Prostate gland (tissue), 2 donors: Measurements from ENCODE around the gene NKD2. TPM values are rescaled to one million over a fixed set of nuclear protein-coding genes. Genes with fewer than 3 reads are reported as not detected.

ENCODE experiments used
- DNase-seq: peaks from one replicate; pipeline ENCODE4 v3.0.0-alpha.2; 2019; ENCODE audit warnings: low spot score
- H3K27ac ChIP-seq, 2 donors: fragments of 200-600 bp; sonication (generic); 2 replicates each; pipeline ENCODE4 v1.5.1; 2017 to 2019
- H3K27me3 ChIP-seq: fragments of 200-600 bp; sonication (generic); replicated peaks from 2 replicates; pipeline ENCODE4 v1.5.1; 2019; ENCODE audit not compliant: insufficient read depth
- H3K36me3 ChIP-seq, 2 donors: fragments of 200-600 bp; sonication (generic); 1 replicate in 1 of 2; 2 replicates in 1 of 2; pipeline versions ENCODE4 v1.5.1 to v1.8.1; 2017 to 2019
- H3K4me1 ChIP-seq: fragments of 200-600 bp; sonication (generic); replicated peaks from 2 replicates; pipeline ENCODE4 v1.5.1; 2019
- H3K4me3 ChIP-seq, 2 donors: fragments of 200-600 bp; sonication (generic); 2 replicates each; pipeline ENCODE4 v1.5.1; 2017 to 2019
- H3K9me3 ChIP-seq: fragments of 200-600 bp; sonication (generic); 2 replicates; pipeline ENCODE4 v1.5.1; 2017
- CTCF ChIP-seq, 4 experiments: fragments of 200-600 bp in 2 of 4; fragments of 450-650 bp in 2 of 4; sonication (generic) in 2 of 4; IDR thresholded peaks; 1 replicate in 3 of 4; 2 replicates in 1 of 4; pipeline ENCODE4 v1.5.1; 2016 to 2019; ENCODE audit warnings: antibody characterized with exemption in 4 of 4, mild to moderate bottlenecking in 2 of 4, moderate library complexity in 2 of 4
- POLR2A ChIP-seq: fragments of 450-650 bp; IDR thresholded peaks from one replicate; pipeline ENCODE4 v1.6.1; 2016; ENCODE audit warnings: antibody characterized with exemption, mild to moderate bottlenecking
- POLR2AphosphoS5 ChIP-seq: sonication (generic); formaldehyde crosslinking; IDR thresholded peaks from one replicate; pipeline ENCODE4 v1.6.1; 2017; ENCODE audit warnings: antibody characterized with exemption
- WGBS: methylation state at CpG from one replicate; pipeline ENCODE4 v1.1.5; 2018; 5-methylcytosine and 5-hydroxymethylcytosine counted together
- intact Hi-C: fragments of 100-400 bp; cut with DNase I; formaldehyde crosslinking; loops from one replicate; pipeline ENCODE4 v1.14.2; 2022
- total RNA-seq, 2 donors: library from RNA; depleted of rRNA; stranded (reverse); fragments of >200 nt; gene quantifications; one replicate each; pipeline ENCODE4 v1.1.0, GENCODE V29; 2016

The NKD2 gene
- total RNA-seq, 2 donors from 2014 or later: 2.9 to 22.1 TPM

DNA sequence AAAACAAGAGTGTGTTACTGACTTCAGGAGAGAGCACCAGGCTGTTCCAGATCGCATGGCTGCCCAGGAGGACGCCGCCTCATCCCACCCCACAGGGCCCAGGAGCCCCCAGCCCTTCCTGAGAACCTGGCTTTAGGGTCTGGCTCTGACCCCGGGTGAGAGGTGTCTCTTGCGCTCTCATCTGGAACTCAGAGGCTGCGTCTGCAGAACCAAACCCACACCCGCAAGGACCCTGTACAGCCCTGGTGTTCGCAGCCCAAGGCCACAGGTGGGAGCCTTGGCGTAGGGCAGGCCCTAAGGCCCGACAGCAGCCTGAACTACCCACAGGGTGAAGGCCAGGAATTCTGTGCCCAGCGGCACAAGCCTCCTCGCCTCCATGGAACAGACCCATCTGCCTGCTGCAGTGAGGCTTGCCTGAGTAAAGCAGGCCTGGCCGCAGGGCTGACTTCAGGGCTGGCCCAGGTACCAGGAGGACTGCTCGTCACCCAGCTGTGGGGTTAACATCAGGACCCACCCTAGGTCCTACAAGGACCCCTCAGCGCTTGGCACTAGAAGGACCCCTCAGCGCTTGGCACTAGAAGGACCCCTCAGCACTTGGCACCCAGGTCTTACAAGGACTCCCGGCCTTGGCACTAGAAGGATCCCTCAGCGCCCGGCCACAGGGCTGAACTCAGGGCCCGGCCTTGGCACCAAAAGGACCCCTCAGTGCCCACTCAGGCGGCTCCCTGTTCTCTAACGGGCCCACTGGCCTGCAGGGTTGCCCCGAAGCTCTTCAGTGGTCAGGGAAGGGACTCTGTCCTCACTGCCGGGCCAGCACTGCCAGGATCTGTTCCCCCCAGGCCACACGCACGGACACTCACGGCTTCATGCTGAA, 48.2 kb downstream of the NKD2 start:
- 89% methylated on average over 24 of the region's 27 CpGs for WGBS
- Histone ChIP-seq H3K9me3 (no peaks in the 10 kb centered on the region), H3K27me3 (no peaks in the 10 kb centered on the region), H3K27ac (no peak overlapping the region), H3K36me3 (no peaks in the 10 kb centered on the region), H3K4me3 (no peak overlapping the region), H3K4me1 (no peaks in the 10 kb centered on the region)
- intact Hi-C loops: no loop called here
- DNase-seq: no peak
- no peak for TF ChIP-seq POLR2A
- TF ChIP-seq POLR2AphosphoS5: no peak
- TF ChIP-seq CTCF (IDR thresholded peaks at IDR 0.05): no peak

DNA sequence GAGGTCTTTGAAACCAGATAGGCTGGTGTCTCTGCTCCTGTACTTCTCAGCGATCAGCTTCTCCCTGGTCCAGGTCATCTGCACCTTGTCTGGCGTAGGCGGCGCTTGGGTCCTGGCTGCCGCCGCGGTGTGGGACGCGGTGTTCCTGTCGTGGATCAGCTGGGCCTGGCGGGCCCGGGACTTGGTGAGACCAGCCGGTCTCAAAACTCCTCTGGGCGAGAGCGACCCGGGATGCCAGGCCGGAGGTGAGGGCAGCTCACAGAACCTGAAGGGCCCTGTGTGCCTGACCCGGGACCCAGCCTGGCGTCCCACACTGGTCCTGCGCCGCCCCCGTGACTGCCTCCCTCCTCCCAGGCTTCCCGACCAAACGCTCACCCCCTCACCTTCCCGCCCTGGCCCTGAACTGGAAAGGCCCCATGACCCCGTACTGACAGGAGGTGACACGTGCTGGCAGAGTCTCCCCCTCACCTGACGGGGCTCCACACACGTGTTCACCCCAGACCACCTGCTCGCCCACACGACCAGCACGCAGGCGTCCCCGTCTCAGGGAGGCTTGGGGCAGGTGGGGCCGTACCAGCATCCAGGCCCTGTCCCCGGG, 49.0 kb downstream of the NKD2 start:
- H3K4me1 ChIP-seq: no peaks in the 10 kb centered on the region
- no peak for DNase-seq
- no peaks in the 10 kb centered on the region for H3K27me3 ChIP-seq
- H3K36me3 ChIP-seq: no peaks in the 10 kb centered on the region
- intact Hi-C loops: no loop called here
- no peak overlapping the region for H3K27ac ChIP-seq
- no peaks in the 10 kb centered on the region for H3K9me3 ChIP-seq
- no peak overlapping the region for H3K4me3 ChIP-seq
- 86% methylated on average over 36 of the region's 36 CpGs for WGBS
- TF ChIP-seq POLR2A: no peak

DNA sequence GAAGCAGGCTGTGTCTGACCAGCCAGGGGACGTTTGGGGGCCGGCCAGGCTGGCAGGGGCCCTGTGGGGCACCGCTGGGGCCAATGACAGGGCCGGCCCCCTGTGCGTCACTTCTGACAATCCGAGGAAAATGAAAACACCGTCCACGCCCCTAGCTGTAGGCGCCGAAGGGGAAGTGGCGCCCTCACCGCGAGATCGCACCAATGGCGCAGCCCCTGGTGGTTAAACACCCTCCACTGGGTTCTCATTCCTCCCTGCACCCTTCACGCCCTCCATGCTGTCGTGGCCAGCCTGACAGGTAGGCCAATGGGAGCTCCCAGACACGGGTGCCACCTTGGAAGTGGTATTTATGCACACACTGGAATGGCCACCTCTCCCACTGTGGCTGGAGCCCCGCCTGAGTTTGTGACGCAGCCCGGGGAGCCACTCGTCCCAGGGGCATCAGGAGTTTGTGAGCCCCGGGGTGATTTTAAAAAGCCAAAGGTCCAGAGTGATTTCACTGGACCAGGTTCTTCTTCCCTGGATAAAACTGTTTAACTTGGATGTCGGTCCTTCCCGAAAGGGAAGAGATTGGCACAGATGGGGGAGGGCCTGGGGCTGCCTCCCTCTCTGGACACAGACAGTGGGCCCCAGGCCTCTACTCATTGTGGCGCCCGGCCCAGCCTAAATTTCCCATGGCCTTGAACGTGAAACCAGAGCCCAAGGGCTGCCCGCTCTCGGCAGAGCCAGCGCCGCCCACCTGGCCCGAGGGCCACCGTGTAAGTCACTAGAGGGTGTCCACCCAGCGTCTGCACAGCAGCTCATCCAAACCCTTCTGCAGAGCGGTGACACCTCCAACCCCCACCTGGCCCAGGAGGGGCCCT, 49.7 kb downstream of the NKD2 start:
- H3K27ac ChIP-seq: no peak overlapping the region
- 93% methylated on average over 36 of the region's 36 CpGs for WGBS
- no peak for TF ChIP-seq POLR2AphosphoS5
- TF ChIP-seq POLR2A: no peak
- no peak for TF ChIP-seq CTCF (IDR thresholded peaks at IDR 0.05)

DNA sequence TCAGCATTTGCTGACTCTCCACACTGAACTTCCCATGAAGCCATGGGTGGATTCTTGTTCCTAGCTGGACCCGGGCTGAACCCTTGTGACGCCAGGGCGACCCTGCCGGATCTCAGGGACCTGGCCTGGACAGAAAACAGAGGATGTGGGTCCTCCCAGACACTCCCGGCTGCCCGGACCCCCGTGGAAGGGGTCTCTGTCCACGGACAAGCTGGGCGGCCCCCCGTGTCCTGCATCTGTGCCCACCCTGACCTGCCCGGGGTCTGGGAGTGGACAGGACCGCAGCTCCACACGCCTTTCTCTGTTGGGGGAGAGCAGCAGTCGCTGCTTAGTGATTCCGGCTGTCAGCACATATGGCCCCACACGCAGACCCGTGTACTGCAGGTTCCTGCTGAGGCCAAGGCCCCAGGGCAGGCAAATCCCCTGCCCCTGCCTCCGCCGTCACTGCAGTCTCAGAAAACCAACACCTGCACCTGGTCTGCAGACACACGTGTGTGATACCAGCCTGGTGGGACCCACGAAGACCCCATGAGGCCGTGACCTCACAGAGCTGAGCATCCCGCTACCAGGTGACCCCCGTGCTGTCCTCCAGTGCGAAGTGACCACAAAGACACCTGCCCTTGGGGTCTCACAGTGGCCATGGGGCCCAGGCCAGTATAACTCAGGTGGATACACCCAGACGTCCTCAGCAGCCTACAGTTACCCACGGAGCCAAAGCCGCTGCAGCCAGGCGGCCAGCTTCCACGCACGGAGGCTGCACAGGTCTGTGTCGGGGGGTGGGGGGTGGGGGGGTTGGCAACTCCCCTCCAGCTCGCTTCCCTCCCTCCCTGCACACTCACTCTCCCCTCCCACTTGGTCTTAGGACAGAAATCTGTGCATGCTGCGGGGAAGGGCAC, 50.6 kb downstream of the NKD2 start:
- Histone ChIP-seq H3K9me3 (no peaks in the 10 kb centered on the region), H3K4me3 (no peak overlapping the region), H3K27me3 (no peaks in the 10 kb centered on the region), H3K36me3 (peaks cover 0 to 2% of the 10 kb centered on the region in 2 donors), H3K27ac (no peak overlapping the region), H3K4me1 (no peaks in the 10 kb centered on the region)
- TF ChIP-seq POLR2A: no peak
- TF ChIP-seq POLR2AphosphoS5: no peak
- TF ChIP-seq CTCF (IDR thresholded peaks at IDR 0.05): no peak
- no peak for DNase-seq
- 91% methylated on average over 33 of the region's 34 CpGs for WGBS
- intact Hi-C loops: no loop called here

More for the DNA sequence above, 49.7 kb downstream of the NKD2 start:
- H3K27me3 ChIP-seq: no peaks in the 10 kb centered on the region
- DNase-seq: no peak
- intact Hi-C loops: no loop called here
- H3K9me3 ChIP-seq: no peaks in the 10 kb centered on the region
- H3K36me3 ChIP-seq: no peaks in the 10 kb centered on the region
- no peaks in the 10 kb centered on the region for H3K4me1 ChIP-seq
- H3K4me3 ChIP-seq: no peak overlapping the region
